ENCODE measurements around the gene HPCAL1. TPM values are rescaled to one million over a fixed set of nuclear protein-coding genes. Genes with fewer than 3 reads are reported as not detected.

The HPCAL1 gene
- total RNA-seq, 2 experiments from 2014 or later: 9.2 to 9.7 TPM

DNA sequence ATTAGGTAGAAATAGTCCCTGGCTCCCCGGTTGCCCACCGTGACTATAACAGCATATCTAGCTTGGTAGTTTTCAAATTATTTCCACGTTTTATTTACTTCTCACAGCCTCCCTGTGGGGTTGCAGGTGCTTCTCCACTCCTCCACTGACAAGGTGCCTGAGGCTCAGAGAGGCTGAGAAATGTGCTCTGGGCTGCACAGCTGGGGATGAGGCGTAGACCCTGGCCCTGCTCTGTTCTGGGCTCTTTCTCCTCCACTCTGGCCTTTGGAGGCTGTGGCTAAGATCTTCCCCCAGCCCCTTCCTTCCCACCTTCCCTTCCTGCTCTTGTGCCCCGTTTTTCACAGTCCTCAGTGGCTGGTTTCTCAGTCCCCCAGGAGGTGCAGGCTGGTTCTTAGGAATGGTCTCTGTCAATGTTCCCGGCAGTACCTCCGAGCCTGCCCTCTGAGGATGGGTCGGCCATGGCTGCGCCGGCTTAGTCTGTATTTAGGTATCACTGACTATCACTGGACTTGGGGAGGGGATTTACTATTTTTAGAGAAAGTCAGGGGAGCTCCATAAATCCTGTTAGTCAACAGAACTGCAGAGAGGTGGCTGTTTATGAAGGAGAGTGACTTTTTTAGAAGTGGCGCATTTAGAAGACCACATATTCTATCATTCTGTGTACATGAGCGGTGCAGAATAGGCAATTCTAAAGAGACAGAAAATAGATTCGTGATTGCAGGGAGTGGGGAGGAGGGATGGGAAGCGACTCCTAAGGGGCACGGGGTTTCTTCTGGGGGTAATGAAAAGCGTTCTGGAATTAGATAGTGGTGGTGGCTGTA, 35.0 kb downstream of the HPCAL1 start:
- BruUV-seq (replicated peaks): no TSS peak
- POLR2A ChIA-PET: no interaction called here
- CTCF ChIA-PET (ENCODE audit: unreplicated experiment): no interaction called here
- Histone ChIP-seq H3K79me2 (ENCODE audit: insufficient read depth, low read depth, low read length) (no peaks in the 10 kb centered on the region), H3K27ac (ENCODE audit: low read depth, low read length, poor library complexity, severe bottlenecking) (no peak overlapping the region), H3K9me2 (ENCODE audit: insufficient read depth, low read length) (no peaks in the 10 kb centered on the region), H3K4me2 (ENCODE audit: low read length) (no peak overlapping the region), H3K9me3 (ENCODE audit: low read length) (no peaks in the 10 kb centered on the region), H4K20me1 (ENCODE audit: insufficient read depth, low read length) (no peaks in the 10 kb centered on the region), H3K4me3 (ENCODE audit: low read depth, low read length, poor library complexity, severe bottlenecking) (no peak overlapping the region), H2AFZ (ENCODE audit: low read length) (no peak overlapping the region), H3K4me1 (ENCODE audit: insufficient read depth, low read length, poor library complexity, severe bottlenecking) (peaks cover 8% of the 10 kb centered on the region), H3K36me3 (ENCODE audit: insufficient read depth, low read length) (no peaks in the 10 kb centered on the region; the same call in 1 of the 2 replicates)
- intact Hi-C loops (cut with micrococcal nuclease; ENCODE audit: unreplicated experiment): no loop called here
- no peak for TF ChIP-seq EZH2phosphoT487 (IDR thresholded peaks at IDR 0.05; ENCODE audit: borderline replicate concordance, low read depth, low read length)
- TF ChIP-seq, protein P1, sequence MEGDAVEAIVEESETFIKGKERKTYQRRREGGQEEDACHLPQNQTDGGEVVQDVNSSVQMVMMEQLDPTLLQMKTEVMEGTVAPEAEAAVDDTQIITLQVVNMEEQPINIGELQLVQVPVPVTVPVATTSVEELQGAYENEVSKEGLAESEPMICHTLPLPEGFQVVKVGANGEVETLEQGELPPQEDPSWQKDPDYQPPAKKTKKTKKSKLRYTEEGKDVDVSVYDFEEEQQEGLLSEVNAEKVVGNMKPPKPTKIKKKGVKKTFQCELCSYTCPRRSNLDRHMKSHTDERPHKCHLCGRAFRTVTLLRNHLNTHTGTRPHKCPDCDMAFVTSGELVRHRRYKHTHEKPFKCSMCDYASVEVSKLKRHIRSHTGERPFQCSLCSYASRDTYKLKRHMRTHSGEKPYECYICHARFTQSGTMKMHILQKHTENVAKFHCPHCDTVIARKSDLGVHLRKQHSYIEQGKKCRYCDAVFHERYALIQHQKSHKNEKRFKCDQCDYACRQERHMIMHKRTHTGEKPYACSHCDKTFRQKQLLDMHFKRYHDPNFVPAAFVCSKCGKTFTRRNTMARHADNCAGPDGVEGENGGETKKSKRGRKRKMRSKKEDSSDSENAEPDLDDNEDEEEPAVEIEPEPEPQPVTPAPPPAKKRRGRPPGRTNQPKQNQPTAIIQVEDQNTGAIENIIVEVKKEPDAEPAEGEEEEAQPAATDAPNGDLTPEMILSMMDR (conservative IDR thresholded peaks at IDR 0.05; ENCODE audit: low read length): no peak
- no peak for DNase-seq (ENCODE audit: low spot score)

DNA sequence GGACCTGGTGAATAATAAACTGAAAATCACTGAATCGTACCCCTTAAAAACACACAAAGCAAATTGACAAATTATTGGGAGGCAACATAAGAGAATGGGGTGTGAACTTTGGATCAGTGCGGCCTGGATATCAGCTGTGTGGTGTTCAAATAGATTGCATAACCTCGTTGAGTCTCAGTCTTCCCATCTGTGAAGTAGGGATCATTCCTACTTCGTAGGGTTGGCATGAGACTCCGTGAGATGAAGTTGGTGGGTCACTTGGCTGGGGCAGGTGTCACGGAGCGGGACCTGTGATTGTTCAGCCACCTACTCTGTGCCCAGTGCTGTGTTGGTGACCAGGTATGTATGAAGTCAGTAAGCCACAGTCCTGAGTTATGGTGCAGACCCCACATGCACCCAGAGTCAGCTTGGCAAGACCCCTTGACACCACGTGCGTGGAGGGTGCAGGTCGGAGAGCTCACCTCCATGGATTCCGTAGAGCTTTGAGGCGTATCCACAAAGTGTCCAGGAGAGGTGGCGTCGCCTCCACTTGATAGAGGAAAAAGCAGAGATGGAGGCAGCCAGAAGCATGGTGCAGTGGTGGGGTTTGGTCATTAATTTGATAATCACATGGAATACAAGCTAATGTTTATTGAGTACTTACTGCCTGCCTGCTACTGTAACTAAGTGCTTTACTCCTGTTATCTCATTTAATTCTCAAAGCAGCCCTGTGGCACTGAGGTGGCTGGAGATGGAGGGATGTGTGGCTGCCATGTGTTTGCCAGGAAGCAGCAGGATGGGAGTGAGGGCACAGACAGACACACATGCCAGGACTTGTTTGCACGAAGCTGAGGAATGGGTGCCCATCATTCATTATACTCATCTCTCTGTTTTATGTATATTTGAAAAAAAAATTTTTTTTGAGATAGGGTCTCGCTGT, 35.8 kb downstream of the HPCAL1 start:
- H4K20me1 ChIP-seq (ENCODE audit: insufficient read depth, low read length): no peaks in the 10 kb centered on the region
- H3K4me1 ChIP-seq (ENCODE audit: insufficient read depth, low read length, poor library complexity, severe bottlenecking): no peaks in the 10 kb centered on the region
- ChIA-PET POLR2A (no interaction called here), CTCF (ENCODE audit: unreplicated experiment) (no interaction called here)
- no peak overlapping the region for H3K4me2 ChIP-seq (ENCODE audit: low read length)
- BruUV-seq (replicated peaks): no TSS peak
- H3K79me2 ChIP-seq (ENCODE audit: insufficient read depth, low read depth, low read length): no peaks in the 10 kb centered on the region
- H3K27ac ChIP-seq (ENCODE audit: low read depth, low read length, poor library complexity, severe bottlenecking): no peak overlapping the region
- H3K9me2 ChIP-seq (ENCODE audit: insufficient read depth, low read length): no peaks in the 10 kb centered on the region
- no peak overlapping the region for H2AFZ ChIP-seq (ENCODE audit: low read length)
- no peak for TF ChIP-seq EZH2phosphoT487 (IDR thresholded peaks at IDR 0.05; ENCODE audit: borderline replicate concordance, low read depth, low read length)
- TF ChIP-seq, protein P1 (conservative IDR thresholded peaks at IDR 0.05; ENCODE audit: low read length): no peak
- no peak overlapping the region for H3K4me3 ChIP-seq (ENCODE audit: low read depth, low read length, poor library complexity, severe bottlenecking)
- H3K36me3 ChIP-seq (ENCODE audit: insufficient read depth, low read length): no peaks in the 10 kb centered on the region; the same call in 1 of the 2 replicates
- no peak for DNase-seq (ENCODE audit: low spot score)
- intact Hi-C loops (cut with micrococcal nuclease; ENCODE audit: unreplicated experiment): no loop called here
- H3K9me3 ChIP-seq (ENCODE audit: low read length): no peaks in the 10 kb centered on the region

Data from OCI-LY7 (cell line).